ENCODE measurements around the gene EVA1A.

EVA1A gene

DNA sequence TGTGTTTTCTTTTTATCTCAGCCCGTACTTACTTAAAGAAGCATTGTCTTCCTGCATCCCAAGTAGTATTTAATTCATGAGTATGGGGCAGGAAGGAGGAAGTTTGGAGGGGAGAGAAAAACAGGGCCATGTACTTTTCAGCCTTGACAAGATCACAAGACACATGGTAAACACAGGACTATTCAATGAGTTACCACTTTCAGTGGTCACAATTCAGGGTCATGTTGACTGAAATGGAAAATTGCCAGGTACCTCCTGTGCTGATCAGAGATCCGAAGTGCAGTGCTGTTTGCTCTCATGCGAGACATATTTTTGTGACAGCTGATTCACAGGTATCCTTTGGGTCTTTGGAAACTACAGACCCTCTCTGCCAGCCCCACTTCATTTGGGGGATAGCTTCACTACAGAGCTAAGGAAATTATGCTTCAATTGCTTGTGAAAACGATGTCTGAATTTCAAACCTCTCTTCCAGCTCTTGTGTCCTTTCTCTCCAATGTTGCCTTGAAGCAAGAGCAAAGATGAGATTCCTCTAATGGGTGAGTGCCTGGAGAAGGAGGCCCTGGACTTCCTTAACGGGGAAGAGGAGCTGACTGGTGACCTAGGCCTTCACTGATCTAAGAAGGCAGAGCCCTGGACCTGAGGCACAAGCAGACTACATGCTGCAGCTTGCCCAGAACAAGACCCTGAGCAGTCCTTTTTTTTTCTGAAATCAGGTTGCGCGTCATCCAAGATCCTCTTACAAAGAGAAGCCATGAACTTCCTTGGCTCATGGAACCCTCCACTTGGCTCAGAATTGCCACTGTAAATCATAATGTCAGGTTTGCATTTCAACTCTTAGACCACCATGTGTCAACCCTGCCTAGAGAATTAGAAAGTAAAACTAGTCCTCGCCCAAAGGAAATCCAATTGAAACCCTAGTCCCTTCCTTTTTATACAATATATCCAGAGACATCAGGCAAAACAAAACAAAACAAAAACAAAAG lies 44.1 kb downstream of the EVA1A start:
- TF ChIP-seq, protein P1, sequence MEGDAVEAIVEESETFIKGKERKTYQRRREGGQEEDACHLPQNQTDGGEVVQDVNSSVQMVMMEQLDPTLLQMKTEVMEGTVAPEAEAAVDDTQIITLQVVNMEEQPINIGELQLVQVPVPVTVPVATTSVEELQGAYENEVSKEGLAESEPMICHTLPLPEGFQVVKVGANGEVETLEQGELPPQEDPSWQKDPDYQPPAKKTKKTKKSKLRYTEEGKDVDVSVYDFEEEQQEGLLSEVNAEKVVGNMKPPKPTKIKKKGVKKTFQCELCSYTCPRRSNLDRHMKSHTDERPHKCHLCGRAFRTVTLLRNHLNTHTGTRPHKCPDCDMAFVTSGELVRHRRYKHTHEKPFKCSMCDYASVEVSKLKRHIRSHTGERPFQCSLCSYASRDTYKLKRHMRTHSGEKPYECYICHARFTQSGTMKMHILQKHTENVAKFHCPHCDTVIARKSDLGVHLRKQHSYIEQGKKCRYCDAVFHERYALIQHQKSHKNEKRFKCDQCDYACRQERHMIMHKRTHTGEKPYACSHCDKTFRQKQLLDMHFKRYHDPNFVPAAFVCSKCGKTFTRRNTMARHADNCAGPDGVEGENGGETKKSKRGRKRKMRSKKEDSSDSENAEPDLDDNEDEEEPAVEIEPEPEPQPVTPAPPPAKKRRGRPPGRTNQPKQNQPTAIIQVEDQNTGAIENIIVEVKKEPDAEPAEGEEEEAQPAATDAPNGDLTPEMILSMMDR (IDR thresholded peaks at IDR 0.05): no peak
- DNase-seq (ENCODE audit: low spot score): no peak
- Histone ChIP-seq H3K4me3 (no peak overlapping the region), H3K27ac (no peak overlapping the region)

DNA sequence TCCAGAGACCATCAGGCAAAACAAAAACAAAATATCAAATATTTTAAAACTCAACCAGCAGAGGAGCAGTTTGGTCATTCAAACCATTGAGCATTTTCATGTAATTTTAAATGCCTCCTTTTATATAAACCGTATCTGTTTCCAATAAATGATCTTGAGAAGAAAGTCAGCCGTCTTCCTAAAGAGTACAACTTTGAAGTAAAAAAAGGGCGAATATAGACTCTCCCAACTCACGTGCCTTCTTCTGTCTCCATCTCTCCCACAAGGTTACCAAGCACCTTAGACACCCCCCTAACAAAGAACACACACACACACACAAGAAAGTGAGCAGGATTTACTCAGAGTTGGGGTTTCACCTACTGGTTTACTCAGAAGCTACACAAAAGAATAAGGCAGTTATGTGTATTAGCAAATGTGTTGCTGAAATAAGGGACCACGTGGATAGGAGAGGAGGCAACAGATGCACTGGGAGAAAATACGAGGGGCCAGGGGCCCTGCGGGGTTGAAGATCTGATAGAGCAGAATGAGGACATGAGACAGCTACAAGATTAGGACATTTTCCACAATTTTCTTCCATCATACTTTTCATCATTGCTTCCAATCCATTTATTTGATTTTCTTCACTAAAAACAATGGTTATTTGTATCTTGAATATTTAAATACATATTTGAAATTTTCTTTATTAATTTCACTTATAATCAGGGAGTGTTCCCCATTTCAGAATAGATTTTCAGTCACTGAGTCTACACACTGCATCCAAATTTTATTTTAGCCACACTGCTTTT lies 45.0 kb downstream of the EVA1A start:
- DNase-seq (ENCODE audit: low spot score): no peak
- H3K4me3 ChIP-seq: no peak overlapping the region
- H3K27ac ChIP-seq: no peak overlapping the region
- TF ChIP-seq, protein P1 (IDR thresholded peaks at IDR 0.05): no peak

DNA sequence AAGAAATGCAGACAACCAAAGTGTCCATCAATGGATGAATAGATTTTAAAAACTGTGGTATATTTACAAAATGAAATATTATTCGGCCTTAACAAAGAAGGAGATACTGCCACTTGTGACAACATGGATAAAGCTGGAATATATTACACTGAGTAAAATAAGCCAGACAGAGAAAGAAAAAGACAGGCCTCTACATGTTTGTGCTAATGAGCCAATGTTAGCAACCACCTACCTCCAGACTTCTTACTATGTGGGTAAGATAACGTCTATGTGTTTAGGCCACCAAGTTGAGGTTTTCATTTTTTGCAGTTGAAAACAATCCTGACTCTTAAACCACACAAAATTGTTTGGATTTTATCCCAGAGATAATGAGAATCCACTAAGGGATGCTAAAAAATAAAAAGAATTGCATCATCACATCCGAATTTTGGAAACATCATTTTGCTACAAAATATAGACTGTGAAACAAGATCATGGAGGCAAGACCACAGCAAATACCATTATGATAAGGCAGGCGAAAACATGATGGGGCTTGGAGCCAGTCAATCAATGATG lies 47.0 kb downstream of the EVA1A start:
- DNase-seq (ENCODE audit: low spot score): no peak
- Histone ChIP-seq H3K4me3 (no peak overlapping the region), H3K27ac (no peak overlapping the region)
- TF ChIP-seq, protein P1 (IDR thresholded peaks at IDR 0.05): no peak

DNA sequence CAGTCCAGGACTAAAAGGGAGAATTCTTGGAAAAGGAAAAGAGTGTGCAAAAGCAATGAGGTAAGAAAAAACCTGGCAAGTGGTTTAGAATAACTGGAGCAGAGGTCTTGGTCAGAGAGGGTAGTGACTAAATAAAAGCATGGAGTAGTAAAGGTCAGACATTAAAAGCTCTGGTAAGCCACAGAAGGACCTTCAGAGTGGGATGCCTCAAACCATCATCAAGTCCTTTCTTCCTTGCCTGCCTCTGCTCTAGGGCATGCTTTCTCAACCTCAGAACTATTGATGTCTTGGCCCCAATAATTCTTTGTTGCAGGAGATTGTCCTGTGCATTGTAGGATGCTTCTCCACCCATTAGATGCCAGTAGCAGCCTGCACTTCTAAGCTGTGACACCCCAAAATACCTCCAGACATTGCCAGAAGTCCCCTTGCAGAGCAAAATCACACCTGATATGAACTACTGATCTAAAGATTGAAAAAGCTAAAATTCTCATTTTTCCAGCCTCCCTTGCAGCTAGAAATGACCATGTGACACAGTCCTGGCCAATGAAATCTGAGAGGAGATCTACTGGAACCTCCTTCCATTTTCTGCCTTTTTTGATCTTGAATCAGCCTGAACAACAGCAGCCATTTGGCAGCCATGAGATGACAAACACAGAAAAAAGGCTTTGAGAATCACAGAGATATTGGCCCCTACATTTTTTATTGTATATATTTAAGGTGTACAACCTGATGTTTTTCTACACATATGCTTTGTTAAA lies 48.1 kb downstream of the EVA1A start:
- TF ChIP-seq, protein P1 (IDR thresholded peaks at IDR 0.05): no peak
- H3K4me3 ChIP-seq: no peak overlapping the region
- H3K27ac ChIP-seq: no peak overlapping the region
- DNase-seq (ENCODE audit: low spot score): no peak

DNA sequence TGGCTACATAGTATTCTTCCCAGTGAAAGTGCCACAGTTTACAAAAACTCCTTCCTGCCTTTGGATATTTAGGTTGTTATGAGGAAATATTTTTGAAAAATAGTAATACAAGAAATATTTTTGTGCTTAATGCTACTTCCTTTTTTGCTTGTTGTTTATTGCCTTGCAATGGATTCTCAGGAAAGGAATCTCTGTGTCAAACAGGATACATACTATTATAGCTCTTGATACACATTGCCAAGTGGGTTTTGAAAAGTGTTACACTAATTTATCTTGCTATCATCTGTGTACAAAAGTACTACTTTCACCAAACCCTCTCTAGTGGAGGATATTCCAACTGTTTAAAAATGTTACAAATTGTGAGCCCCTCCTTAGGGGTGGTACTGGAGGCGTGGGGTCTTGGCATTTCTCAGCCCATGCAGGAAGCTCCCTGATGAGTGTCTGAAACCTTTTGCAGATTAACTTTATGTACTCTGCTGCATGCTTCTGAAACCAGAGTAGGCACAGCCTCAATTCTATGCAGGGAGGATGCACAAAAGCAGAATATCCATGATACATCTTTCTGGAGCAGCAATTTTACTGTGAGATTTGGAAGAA lies 54.5 kb downstream of the EVA1A start:
- TF ChIP-seq, protein P1 (IDR thresholded peaks at IDR 0.05): no peak

DNA sequence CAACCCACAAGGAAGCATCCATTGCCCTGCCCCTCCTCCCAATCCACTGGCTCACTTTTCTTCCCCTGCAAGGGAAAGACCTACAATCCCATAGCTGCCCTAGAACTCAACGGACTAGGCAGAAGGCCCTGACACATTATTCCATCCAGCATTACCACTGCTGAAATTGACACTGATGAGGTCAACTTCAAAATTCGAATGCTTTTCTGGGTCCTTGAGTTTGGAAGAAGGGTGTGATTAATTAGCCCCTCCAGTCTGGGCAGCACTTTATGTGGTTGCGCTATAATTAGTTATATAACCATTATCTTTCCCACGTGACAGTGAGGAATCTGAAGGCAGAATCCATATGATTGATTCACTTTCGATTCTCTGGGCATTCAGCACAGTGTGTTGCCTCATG lies 55.7 kb downstream of the EVA1A start:
- Histone ChIP-seq H3K4me3 (no peak overlapping the region), H3K27ac (no peak overlapping the region)
- no peak for DNase-seq (ENCODE audit: low spot score)
- TF ChIP-seq, protein P1 (IDR thresholded peaks at IDR 0.05): no peak

More for the DNA sequence above, 54.5 kb downstream of the EVA1A start:
- DNase-seq (ENCODE audit: low spot score): no peak
- Histone ChIP-seq H3K27ac (no peak overlapping the region), H3K4me3 (no peak overlapping the region)

Data from coronary artery (tissue), 2 donors.